Measurements from ENCODE around the gene PCGF3.

DNA sequence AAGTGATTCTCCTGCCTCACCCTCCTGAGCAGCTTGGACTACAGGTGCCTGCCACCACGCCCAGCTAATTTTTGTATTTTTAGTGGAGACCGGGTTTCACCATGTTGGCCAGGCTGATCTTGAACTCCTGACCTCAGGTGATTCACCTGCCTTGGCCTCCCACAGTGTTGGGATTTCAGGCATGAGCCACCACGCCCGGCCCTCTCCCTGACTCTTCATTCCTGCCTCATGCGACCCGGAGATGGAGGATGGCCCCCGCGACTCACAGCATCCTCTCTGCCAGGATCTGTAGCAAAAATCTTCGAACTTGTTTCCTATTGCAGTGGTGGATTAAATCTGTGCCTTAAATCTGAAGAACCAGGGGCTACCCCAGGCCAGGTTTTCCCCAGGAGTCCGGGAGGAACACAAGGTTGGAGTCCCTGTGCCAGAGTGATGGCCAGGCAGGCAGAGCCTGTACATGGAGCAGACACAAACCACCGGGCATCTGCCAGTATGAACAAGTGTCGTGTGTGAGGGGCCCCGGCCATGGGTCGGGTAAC lies 108.7 kb downstream of the PCGF3 start:
- TF ChIP-seq, protein P1, sequence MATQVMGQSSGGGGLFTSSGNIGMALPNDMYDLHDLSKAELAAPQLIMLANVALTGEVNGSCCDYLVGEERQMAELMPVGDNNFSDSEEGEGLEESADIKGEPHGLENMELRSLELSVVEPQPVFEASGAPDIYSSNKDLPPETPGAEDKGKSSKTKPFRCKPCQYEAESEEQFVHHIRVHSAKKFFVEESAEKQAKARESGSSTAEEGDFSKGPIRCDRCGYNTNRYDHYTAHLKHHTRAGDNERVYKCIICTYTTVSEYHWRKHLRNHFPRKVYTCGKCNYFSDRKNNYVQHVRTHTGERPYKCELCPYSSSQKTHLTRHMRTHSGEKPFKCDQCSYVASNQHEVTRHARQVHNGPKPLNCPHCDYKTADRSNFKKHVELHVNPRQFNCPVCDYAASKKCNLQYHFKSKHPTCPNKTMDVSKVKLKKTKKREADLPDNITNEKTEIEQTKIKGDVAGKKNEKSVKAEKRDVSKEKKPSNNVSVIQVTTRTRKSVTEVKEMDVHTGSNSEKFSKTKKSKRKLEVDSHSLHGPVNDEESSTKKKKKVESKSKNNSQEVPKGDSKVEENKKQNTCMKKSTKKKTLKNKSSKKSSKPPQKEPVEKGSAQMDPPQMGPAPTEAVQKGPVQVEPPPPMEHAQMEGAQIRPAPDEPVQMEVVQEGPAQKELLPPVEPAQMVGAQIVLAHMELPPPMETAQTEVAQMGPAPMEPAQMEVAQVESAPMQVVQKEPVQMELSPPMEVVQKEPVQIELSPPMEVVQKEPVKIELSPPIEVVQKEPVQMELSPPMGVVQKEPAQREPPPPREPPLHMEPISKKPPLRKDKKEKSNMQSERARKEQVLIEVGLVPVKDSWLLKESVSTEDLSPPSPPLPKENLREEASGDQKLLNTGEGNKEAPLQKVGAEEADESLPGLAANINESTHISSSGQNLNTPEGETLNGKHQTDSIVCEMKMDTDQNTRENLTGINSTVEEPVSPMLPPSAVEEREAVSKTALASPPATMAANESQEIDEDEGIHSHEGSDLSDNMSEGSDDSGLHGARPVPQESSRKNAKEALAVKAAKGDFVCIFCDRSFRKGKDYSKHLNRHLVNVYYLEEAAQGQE (IDR thresholded peaks at IDR 0.05; ENCODE audit: insufficient read depth in 1 of 2, low read depth in 2 of 2, low read length in 2 of 2) = no peak
- TF ChIP-seq POLR2AphosphoS5 (IDR thresholded peaks at IDR 0.05; ENCODE audit: low read depth, low read length) = no peak
- TF ChIP-seq TAF1 (IDR thresholded peaks at IDR 0.05; ENCODE audit: borderline replicate concordance, insufficient read depth, low read length) = no peak
- no peak for TF ChIP-seq SIN3A (IDR thresholded peaks at IDR 0.05; ENCODE audit: borderline replicate concordance, insufficient read depth, low read length)
- no peak for TF ChIP-seq FOXP2 (optimal IDR thresholded peaks at IDR 0.05; ENCODE audit: borderline replicate concordance, extremely low read depth, extremely low read length, insufficient read depth)
